HUDEP-2 (cell line): ENCODE measurements around the gene EFNB1.
"Not testable (repeated sequence)": the region's sequence is repeated elsewhere in the genome, so short reads cannot be mapped to it uniquely, and the experiment has no call there.

ENCODE experiments used
- DNase-seq, 76 experiments: peaks; one replicate each; lab custom pipeline; 2025; ENCODE audit not compliant: unreplicated experiment in 76 of 76; lab: John Stamatoyannopoulos, UW

EFNB1 gene

DNA sequence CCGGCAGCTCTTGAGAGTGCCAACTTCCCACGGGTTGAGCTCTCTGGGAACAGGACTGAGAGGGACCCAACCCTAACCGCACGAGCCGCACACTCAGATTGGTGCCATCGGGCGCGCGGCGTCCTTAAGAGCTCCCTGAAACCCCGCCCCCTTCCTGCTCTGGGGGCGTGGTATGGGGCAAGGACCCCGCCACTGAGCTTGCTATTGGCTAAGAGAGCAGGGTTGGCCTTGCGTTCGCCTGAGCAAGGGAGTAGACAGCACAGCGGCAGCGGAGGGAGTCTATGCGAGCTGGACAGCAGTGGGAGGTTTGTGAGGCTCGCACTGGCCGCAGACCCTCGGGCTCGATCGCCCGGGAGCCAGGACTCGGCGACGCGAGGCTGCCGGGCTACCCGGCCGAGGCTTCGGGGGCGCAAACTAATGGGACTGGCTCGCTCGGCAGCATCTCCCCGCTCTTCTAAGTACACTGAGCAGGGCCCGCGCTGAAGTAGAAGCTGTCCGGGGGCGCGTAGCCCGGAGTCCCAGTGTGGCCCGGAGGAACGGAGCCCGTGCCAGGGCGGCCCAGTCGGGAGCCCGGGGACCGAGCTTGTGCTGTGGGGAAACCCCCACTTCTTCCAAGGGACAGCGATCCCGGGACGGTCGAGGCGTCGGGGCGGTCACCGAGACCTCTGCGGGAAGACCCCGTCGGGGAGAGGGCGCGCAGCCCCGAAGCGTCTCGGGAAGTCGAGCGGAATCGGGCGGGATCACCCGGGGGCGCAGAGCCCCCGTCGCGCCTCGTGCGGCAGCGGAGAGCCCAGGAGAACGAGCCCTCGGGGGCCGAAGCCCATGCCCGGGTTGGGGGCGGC lies at the start of gene EFNB1:
EFNB1 (plus strand) TSS at position 282 of the 842 bp plus-strand sequence. CDS start 756 bp downstream, outside the sequence.
- DNase-seq = peak; percentile 1 to 89 (median 73)

GRCh38 chrX:68781295-68781694 lies 47.5 kb upstream of the EFNB1 start:
- not testable (repeated sequence) for DNase-seq

- DNase-seq = no peak
Measured at GRCh38 chrX:68784816-68785215, 44.0 kb upstream of the EFNB1 start.

DNA sequence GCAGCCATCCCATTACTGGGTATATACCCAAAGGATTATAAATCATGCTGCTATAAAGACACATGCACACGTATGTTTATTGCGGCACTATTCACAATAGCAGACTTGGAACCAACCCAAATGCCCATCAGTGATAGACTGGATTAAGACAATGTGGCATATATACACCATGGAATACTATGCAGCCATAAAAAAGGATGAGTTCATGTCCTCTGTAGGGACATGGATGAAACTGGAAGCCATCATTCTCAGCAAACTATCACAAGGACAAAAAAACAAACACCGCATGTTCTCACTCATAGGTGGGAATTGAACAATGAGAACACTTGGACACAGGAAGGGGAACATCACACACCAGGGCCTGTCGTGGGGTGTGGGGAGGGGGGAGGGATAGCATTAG lies 42.2 kb upstream of the EFNB1 start:
- DNase-seq = not testable (repeated sequence)

DNA sequence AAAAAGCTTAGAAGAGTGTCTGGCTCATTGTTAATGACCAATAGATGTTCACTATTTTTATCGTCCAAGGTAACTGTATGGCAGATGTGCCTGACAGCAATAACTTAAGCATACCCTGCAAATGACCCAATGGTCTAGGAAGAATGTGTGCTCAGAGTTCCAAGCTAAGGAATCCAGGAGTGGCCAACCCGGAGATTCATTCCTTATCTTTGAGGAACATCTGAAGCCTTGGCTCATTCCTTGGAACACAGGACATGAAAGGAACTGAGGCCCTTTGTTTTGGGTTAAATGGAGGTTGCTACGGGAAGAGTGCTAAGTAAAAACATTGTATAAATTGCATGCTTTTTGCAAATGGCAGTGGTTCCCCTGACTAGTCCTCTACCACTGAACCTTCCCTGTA lies 38.9 kb upstream of the EFNB1 start:
- no peak for DNase-seq

GRCh38 chrX:68792083-68792482 lies 36.7 kb upstream of the EFNB1 start:
- DNase-seq = no peak

DNA sequence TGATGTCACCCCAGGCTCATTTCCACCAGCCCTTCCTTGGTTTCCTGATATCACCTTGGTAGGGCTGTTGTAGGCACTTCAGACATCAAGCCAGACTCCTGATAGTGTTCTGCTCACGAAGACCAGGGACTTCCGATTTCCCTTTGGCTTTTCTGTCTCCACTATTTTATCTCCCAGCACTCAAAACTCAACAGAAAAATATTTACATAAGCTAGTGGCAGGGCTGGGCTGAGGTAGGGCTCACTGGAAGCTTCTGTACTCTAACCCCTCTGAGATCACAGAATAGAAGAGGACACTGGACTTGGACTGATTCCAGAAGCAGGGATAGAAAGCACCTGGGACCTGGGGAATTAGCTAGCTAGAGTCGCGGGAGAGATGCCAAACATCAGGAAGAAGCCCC lies 34.4 kb upstream of the EFNB1 start:
- no peak for DNase-seq

GRCh38 chrX:68795741-68796140 lies 33.1 kb upstream of the EFNB1 start:
- DNase-seq = no peak

DNA sequence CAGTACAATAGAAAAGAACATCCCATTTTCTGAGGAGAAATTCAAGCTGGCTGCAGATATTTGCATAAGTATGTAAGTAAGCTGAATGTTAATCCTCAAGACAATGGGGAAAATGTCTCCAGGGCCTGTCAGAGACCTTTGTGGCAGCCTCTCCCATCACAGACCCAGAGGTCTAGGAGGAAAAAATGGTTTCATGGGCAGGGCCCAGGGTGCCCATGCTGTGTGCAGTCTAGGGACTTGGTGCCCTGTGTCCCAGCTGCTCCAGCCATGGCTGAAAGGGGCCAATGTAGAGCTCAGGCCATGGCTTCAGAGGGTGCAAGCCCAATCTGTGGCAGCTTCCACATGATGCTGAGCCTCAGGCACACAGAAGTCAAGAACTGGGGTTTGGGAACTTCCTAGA lies 30.4 kb upstream of the EFNB1 start:
- not testable (repeated sequence) for DNase-seq

GRCh38 chrX:68801737-68802290 lies 27.0 kb upstream of the EFNB1 start:
- DNase-seq = no peak

- DNase-seq = peak in 7 of 76 experiments; percentile 0 to 18 (median 1)
Measured at GRCh38 chrX:68807818-68808217, 21.0 kb upstream of the EFNB1 start.

GRCh38 chrX:68808686-68809357 lies 20.0 kb upstream of the EFNB1 start:
- DNase-seq = peak in 3 of 76 experiments; percentile 1 to 9 (median 9)

- DNase-seq = no peak
Measured at GRCh38 chrX:68820476-68821110, 8.2 kb upstream of the EFNB1 start.

GRCh38 chrX:68821616-68822015 lies 7.2 kb upstream of the EFNB1 start:
- DNase-seq = no peak

DNA sequence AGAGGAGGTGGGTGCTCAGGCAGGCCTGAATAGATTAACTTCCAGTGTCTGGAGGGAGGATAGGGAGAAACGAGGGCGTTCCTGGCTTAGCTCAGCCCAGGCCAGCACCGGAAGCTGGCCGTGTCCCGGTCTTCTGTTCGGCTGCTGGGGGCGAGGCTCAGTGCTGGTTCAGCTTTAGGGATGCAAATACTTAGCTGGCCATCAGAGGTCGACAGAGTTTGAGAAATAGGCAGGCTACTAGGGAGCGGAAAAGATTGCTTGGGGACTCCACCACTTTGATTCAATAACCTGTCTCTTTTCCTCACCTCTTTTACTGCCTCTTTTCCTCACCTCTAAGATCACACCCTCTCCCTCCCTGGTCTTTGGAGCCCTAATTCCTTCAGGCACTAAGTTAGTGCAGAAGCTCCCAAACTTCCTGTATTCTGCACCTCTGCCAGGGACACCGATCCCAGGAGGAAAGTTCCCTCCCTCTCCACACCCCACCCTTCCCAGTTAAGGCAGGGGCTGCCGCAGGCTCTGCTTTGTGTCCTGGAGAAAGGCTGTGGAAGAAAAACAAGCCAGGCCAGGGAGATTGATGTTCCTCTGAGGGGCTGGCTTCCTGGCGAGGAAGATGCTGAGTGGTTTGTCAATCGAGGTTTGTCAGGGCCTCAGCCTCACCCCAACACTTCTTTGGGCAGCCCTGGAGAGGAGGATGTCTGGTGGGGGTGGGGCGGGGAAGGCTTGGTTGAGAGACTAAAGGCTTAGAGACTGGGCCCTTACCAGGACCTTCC lies 6.0 kb upstream of the EFNB1 start:
- DNase-seq = peak in 11 of 76 experiments; percentile 0 to 34 (median 4)

DNA sequence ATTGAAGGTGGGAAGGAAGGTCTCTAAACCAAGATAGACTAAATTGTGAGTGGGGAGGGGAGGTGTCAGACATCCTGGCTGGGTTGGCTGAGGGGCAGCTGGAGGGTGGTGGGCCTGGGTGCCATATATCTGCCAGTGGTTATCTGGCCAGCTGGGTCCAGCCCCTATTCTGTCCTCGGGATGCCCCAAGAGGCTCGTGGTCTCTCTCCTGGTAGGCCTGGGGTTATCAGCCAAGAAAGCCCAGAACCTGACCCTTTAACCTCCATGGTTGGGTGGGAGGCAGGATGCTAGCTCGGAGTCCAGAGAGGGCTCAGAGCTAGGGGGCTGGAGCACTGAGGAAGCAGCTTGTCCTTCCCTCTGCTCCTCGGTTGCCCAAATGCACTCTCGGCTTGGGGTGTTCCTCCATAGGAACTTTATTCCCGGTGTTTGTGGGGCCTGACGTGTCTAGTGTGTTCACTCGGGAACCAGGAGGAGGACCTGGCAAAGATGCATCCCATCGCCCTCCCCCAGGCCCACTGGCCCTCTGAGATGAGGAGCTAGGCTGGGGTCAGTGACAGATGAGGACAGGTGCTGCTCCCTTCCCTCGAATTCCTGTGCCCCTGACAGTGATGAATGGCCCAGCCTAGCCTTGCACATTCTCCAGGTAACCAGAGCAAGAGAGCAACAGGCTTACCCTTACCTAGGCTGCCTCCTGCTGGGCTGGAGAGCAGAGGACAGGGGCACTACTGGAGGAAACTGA lies 5.2 kb upstream of the EFNB1 start:
- DNase-seq = no peak

- no peak for DNase-seq
Measured at GRCh38 chrX:68824152-68824433, 4.7 kb upstream of the EFNB1 start.

GRCh38 chrX:68824565-68825125 lies 4.2 kb upstream of the EFNB1 start:
- no peak for DNase-seq

- no peak for DNase-seq
Measured at GRCh38 chrX:68826113-68826980, 2.5 kb upstream of the EFNB1 start.
